Peyer's patch (tissue), 4 donors: ENCODE measurements around the gene PPP1CB. TPM values are rescaled to one million over a fixed set of nuclear protein-coding genes. Genes with fewer than 3 reads are reported as not detected.

ENCODE experiments used
- DNase-seq, 3 donors: peaks; one replicate each; pipeline ENCODE4 v3.0.0-alpha.2; 2017 to 2019
- H3K27ac ChIP-seq, 4 donors: fragments of 200-600 bp; sonication (generic); one replicate each; pipeline ENCODE4 v1.5.1; 2016 to 2019
- H3K27me3 ChIP-seq, 2 donors: fragments of 200-600 bp; sonication (generic); one replicate each; pipeline ENCODE4 v1.5.1; 2019
- H3K36me3 ChIP-seq, 3 donors: fragments of 200-600 bp; sonication (generic); one replicate each; pipeline ENCODE4 v1.5.1; 2016 to 2019
- H3K4me1 ChIP-seq, 4 donors: fragments of 200-600 bp; sonication (generic); one replicate each; pipeline ENCODE4 v1.5.1; 2016 to 2019
- H3K4me3 ChIP-seq, 4 donors: fragments of 200-600 bp; sonication (generic); 1 replicate in 3 of 4; 2 replicates in 1 of 4; pipeline ENCODE4 v1.5.1; 2016 to 2019; ENCODE audit warnings: mild to moderate bottlenecking in 1 of 4
- H3K9me3 ChIP-seq, 4 donors: fragments of 200-600 bp; sonication (generic); one replicate each; pipeline ENCODE4 v1.5.1; 2016 to 2019; ENCODE audit warnings: mild to moderate bottlenecking in 1 of 4
- POLR2A ChIP-seq, 2 donors: fragments of 450-650 bp; IDR thresholded peaks; one replicate each; pipeline ENCODE4 v1.5.1; 2017; ENCODE audit warnings: antibody characterized with exemption in 2 of 2, mild to moderate bottlenecking in 2 of 2, moderate library complexity in 2 of 2
- total RNA-seq, 4 donors: library from RNA; depleted of rRNA; stranded (reverse); fragments of >200 nt; gene quantifications; one replicate each; pipeline ENCODE4 v1.1.0, GENCODE V29; 2016
- TF ChIP-seq, protein P1 (sequence below), 6 experiments: fragments of 450-650 bp in 4 of 6; fragments of 200-600 bp in 2 of 6; sonication (generic) in 1 of 6; IDR thresholded peaks; one replicate each; pipeline ENCODE4 v1.5.1; 2017 to 2019; ENCODE audit warnings: antibody characterized with exemption in 6 of 6, mild to moderate bottlenecking in 3 of 6, moderate library complexity in 1 of 6

Gene PPP1CB
- total RNA-seq, 4 donors from 2014 or later: 92.8 to 200 (median 123) TPM

DNA sequence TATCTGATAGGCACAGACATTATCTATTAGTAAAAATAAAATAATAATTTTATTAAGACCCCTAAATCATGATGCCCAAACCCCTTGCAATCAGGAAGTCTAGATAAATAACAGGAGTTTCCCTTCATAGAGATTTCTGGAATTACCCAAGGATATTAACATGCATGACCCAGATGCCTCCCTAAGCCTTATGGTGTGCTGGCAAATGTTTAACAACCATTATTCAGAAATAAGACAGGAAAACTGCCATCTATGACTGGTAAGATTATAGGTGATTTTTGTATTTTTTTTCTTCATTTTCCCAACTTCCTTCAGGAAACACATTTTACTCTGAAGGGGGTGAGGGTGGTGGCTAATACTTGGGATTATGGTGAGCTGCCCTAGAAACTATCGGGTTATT lies 2.7 kb upstream of the PPP1CB start:
- Histone ChIP-seq H3K9me3 (no peaks in the 10 kb centered on the region), H3K4me1 (peaks cover 0 to 11% (median 5%) of the 10 kb centered on the region in 4 donors), H3K4me3 (no peak overlapping the region), H3K27ac (peak overlapping the region in 3 of 4 donors; percentile 11 to 100 (median 15)), H3K36me3 (no peaks in the 10 kb centered on the region), H3K27me3 (no peaks in the 10 kb centered on the region)
- DNase-seq: no peak
- TF ChIP-seq POLR2A (IDR thresholded peaks at IDR 0.05): no peak
- TF ChIP-seq, protein P1, sequence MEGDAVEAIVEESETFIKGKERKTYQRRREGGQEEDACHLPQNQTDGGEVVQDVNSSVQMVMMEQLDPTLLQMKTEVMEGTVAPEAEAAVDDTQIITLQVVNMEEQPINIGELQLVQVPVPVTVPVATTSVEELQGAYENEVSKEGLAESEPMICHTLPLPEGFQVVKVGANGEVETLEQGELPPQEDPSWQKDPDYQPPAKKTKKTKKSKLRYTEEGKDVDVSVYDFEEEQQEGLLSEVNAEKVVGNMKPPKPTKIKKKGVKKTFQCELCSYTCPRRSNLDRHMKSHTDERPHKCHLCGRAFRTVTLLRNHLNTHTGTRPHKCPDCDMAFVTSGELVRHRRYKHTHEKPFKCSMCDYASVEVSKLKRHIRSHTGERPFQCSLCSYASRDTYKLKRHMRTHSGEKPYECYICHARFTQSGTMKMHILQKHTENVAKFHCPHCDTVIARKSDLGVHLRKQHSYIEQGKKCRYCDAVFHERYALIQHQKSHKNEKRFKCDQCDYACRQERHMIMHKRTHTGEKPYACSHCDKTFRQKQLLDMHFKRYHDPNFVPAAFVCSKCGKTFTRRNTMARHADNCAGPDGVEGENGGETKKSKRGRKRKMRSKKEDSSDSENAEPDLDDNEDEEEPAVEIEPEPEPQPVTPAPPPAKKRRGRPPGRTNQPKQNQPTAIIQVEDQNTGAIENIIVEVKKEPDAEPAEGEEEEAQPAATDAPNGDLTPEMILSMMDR (IDR thresholded peaks at IDR 0.05): no peak

DNA sequence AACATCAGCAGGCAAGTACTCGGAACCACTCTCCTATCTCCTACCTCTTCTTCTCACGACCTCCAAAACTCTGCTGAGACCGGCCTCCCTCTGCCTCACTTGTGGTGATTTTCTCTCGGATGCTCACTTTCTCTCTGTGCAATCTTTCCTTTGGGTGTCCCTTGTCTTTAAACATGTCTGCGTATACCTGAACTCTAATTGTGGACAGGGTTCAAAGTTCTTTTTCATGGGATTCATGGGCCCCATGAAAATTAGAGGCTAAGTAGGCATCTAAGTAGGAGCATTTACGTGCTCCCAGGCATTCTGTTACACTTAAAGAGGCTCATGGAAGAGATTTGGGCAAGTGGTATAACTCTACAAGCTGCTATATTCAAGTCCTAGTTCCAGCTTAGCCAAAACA lies 2.1 kb upstream of the PPP1CB start:
- Histone ChIP-seq H3K9me3 (no peaks in the 10 kb centered on the region), H3K4me3 (no peak overlapping the region), H3K36me3 (no peaks in the 10 kb centered on the region), H3K4me1 (peaks cover 0 to 13% (median 5%) of the 10 kb centered on the region in 4 donors), H3K27me3 (no peaks in the 10 kb centered on the region), H3K27ac (peak overlapping the region; percentile 15 to 100 (median 100))
- no peak for DNase-seq
- TF ChIP-seq POLR2A (IDR thresholded peaks at IDR 0.05): no peak
- TF ChIP-seq, protein P1 (IDR thresholded peaks at IDR 0.05): no peak

DNA sequence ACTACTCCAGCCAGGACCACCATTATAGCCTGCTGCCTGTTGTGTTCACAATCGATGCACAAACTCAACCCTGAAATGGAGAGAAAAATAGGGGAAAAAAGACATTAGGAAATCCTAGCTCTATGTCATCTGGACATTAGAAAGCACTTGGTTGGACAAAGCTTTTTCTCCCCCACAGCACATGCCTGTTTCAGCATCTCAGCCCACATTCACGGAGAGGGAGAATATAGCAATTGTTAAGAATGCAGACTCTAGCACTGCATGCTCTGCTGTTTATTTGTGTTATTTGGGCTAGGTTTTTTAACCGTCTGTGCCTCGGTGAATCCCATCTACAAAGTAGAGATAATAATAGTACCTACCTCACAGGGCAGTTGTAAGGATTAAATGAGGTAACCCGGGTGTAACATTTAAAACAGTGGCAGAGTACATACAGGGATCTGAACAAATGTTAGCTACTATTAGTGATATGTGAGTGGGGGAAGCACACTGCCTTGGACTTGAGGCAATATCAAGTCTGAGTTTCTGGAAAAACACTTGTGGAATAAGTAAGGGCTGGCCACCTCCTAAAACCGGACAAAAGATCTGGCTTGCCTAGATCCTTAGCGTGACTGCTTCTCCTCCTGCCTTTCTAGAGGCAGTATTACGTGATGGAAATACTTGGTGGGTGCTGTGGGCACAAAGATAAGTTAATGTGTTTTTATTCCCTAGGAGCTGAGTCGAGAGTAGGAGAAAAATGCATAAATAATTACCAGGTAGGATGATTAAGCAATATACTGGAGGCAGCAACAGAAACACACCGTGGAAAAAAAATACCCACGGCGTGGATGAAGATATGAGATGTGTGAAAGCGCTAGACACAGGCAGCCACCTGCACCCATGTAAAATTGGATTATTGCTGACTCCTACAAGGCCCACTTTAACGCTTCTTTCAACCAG lies 1.0 kb upstream of the PPP1CB start:
- Histone ChIP-seq H3K4me3 (peak overlapping the region; percentile 81 to 98 (median 96)), H3K4me1 (peaks cover 0 to 23% (median 5%) of the 10 kb centered on the region in 4 donors), H3K27me3 (no peaks in the 10 kb centered on the region), H3K9me3 (no peaks in the 10 kb centered on the region), H3K36me3 (no peaks in the 10 kb centered on the region), H3K27ac (peak overlapping the region; percentile 99 to 100 (median 100))
- peak in 2 of 3 donors; percentile 19 to 50 for DNase-seq
- TF ChIP-seq POLR2A (IDR thresholded peaks at IDR 0.05): no peak
- TF ChIP-seq, protein P1 (IDR thresholded peaks at IDR 0.05): peak in 2 of 6 experiments; percentile 7 to 34

DNA sequence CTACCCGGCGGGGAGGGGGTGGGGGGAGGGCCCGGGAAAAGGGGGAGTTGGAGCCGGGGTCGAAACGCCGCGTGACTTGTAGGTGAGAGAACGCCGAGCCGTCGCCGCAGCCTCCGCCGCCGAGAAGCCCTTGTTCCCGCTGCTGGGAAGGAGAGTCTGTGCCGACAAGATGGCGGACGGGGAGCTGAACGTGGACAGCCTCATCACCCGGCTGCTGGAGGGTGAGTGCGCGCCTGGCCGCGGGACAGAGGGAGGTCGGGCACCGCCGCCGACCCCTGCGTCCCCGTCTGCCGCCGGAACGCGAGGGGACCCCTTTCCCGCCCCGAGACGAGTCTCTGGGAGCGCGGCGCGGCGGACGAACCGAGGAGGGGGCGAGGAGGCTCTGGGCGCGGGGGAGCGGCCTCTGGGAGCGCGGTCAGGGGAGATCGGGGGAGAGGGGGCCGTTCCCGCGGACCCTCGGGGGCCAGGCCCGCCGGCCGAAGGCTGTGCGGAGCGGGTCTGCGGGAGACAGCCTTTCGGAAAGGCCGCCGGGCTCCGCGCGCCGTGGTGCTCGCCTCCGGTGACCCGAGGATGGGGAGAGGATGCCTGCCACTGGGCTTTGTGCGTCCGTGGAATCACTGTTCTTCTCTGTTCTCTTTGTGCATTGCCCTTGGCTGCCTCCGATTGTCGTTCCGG lies 463 bp downstream of the PPP1CB start:
- DNase-seq: peak in 2 of 3 donors; percentile 37 to 64
- no peaks in the 10 kb centered on the region for H3K36me3 ChIP-seq

More for the DNA sequence above, 463 bp downstream of the PPP1CB start:
- Histone ChIP-seq H3K4me1 (peaks cover 0 to 33% (median 5%) of the 10 kb centered on the region in 4 donors), H3K4me3 (peak overlapping the region; percentile 81 to 98 (median 96)), H3K27me3 (no peaks in the 10 kb centered on the region), H3K27ac (peak overlapping the region; percentile 99 to 100 (median 100)), H3K9me3 (no peaks in the 10 kb centered on the region)
- TF ChIP-seq, protein P1 (IDR thresholded peaks at IDR 0.05): no peak
- no peak for TF ChIP-seq POLR2A (IDR thresholded peaks at IDR 0.05)
